ENCODE data around the gene DDI1. TPM values are rescaled to one million over a fixed set of nuclear protein-coding genes. Genes with fewer than 3 reads are reported as not detected.

The DDI1 gene
- not detected for polyA plus RNA-seq (ENCODE audit: insufficient read length in 3 of 3)

DNA sequence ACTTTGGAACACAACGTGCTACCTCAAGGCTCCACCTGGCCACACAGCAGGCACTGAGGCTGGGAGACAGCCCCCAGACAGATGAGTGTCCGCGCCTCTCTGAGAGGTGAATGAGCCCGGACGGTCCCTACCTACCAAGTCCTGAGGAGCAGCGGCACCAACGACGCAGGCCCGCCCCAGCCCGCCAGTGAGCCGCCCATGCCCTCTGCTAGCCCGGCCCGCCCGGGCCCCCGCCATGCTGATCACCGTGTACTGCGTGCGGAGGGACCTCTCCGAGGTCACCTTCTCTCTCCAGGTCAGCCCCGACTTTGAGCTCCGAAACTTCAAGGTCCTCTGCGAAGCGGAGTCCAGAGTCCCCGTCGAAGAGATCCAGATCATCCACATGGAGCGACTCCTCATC, at the start of gene DDI1:
Gene DDI1 (plus strand): TSS at position 53 of the 400 bp plus-strand sequence. CDS start 183 bp downstream, at position 236.
- DNase-seq (ENCODE audit: low read depth in 3 of 3, low spot score in 2 of 3): no peak

DNA sequence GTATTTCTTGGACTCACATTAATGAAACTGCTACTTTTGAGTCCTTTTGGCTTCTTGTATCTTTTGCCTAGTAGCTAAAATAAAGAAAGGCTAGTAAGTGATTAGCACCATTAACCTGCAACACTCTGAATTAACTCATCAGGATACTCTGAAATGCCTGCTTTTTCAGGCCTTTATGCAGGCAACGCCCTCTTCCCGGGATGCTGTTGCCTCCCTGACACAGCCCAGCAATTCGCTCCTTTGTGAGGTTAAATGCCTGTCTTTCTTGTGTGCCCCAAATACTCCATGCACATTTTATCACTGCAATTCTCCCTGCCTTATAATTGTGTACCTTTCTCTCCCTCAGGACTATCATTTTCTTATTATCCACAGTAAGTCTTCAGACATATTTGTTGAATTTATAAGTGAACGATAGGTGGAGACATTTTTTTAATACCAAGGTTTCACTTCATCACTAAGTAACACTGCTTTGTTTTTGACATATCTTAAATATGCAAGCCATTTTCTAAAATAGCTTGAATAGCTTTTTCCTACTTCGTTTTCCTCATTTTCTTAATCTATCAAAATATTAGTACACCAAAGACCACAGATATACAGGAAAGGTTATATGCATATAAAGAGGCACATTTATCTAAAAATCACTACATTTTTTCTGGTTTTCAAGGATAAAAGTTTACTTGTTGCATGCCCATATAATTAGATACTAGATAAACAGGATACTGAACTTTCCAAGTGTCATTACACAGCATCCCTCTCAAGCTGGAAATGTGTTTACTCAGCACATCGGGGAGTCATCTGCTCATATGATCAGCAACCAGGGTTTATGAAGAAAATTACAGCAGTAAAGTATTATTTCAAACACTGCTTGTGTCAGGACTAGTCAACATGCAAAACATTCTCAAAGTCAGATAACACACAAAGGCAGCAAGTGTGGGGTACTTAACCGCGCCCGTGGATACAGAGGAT, 48.5 kb upstream of the DDI1 start:
- DNase-seq (ENCODE audit: low read depth in 3 of 3, low spot score in 2 of 3): no peak

GRCh38 chr11:103988595-103988969, 47.9 kb upstream of the DDI1 start:
- DNase-seq (ENCODE audit: low read depth in 3 of 3, low spot score in 2 of 3): no peak

GRCh38 chr11:103993507-103993906, 42.9 kb upstream of the DDI1 start:
- DNase-seq (ENCODE audit: low read depth in 3 of 3, low spot score in 2 of 3): no peak

- DNase-seq (ENCODE audit: low read depth in 3 of 3, low spot score in 2 of 3): no peak
Measured at GRCh38 chr11:103994094-103994493, 42.3 kb upstream of the DDI1 start.

DNA sequence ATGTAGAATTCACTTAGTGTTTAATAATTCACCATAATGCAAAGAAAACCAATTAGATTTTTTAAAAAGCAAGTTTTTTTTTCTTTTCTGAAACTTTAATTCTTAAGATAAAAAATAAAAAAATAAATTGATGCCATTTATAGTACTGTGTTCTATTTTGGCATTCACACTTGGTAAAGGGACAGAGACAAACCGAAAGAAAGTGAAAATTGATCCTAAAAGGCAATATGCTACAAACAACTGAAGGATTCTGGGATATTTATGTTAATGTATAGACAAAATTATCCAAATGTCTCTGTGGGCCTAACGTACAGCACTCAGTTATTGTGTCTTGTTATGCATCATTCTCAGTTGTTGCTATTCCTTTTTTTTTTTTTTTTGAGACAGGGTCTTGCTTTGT, 41.9 kb upstream of the DDI1 start:
- no peak for DNase-seq (ENCODE audit: low read depth in 3 of 3, low spot score in 2 of 3)

GRCh38 chr11:103995896-103996295, 40.5 kb upstream of the DDI1 start:
- no peak for DNase-seq (ENCODE audit: low read depth in 3 of 3, low spot score in 2 of 3)

DNA sequence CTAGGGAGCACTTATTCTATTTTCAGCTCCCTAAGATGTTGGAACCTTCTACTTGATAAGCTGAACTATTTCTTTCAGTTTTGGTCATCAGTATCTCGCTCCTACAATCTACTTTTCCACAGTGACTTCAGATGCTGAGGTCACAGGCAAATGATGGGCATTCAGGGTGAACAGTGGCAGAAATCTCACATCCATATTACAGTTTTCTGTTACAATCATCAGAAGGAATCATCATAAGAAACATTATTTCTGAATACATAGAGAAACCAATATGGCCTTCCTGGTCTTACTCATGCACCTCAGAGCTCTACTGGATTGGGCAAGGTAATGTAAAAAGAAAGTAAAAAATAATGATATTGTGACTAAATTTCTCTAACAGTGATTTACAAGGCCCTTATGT, 39.4 kb upstream of the DDI1 start:
- DNase-seq (ENCODE audit: low read depth in 3 of 3, low spot score in 2 of 3): no peak

DNA sequence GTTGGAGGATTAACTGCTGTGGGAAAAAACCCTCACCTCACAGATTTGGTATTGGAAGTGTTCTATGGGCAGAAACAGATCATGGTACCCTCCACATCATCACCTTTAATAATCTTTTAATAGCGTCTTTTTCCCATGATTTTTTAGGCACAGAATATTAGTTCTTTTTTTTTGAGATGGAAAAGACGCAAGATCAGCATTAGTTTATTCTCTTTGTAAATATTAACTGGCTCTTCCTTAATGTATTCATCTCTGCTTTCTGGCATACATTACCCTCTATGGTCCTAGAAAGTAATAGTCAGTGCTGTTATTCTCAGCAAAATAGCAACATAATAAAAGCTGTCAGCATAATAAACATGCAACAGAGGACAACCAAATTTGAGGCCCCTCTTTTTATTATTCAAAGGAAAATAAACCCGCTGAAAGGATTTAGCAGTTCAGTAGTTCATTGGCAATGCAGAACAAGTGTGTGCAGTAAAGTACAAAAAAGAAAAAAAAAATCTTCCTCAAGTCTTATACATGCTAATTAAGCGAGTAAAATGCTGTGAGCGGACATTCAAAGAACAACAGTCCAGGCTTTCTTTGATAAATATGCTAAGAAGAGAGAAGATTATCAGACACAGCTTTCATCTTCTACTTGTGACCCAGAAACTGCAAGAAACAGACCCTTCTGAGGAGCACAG, 37.5 kb upstream of the DDI1 start:
- DNase-seq (ENCODE audit: low read depth in 3 of 3, low spot score in 2 of 3): no peak

DNA sequence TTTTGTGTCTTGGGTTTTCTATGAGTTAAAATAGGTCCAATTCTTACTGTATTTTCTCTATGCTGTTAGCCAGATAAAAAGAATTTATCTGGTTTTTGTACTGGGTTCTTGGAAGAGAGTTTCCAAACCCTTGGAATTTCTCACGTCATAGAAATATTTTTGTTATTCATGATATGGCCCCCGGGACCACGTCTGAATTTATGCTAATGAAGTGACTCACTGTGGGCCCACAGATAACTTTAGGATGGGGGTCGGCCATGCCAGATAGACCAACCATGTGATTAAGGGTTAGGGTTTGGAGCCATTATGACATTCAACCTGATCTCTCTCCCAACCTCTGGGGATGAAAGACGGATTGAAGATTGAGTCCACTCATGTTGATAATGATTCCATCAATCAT, 35.6 kb upstream of the DDI1 start:
- DNase-seq (ENCODE audit: low read depth in 3 of 3, low spot score in 2 of 3): no peak

- DNase-seq (ENCODE audit: low read depth in 3 of 3, low spot score in 2 of 3): no peak
Measured at GRCh38 chr11:104001561-104002056, 34.8 kb upstream of the DDI1 start.

GRCh38 chr11:104003491-104003890, 32.9 kb upstream of the DDI1 start:
- no peak for DNase-seq (ENCODE audit: low read depth in 3 of 3, low spot score in 2 of 3)

- DNase-seq (ENCODE audit: low read depth in 3 of 3, low spot score in 2 of 3): no peak
Measured at GRCh38 chr11:104005234-104005855, 31.1 kb upstream of the DDI1 start.

GRCh38 chr11:104009744-104010143, 26.7 kb upstream of the DDI1 start:
- no peak for DNase-seq (ENCODE audit: low read depth in 3 of 3, low spot score in 2 of 3)

DNA sequence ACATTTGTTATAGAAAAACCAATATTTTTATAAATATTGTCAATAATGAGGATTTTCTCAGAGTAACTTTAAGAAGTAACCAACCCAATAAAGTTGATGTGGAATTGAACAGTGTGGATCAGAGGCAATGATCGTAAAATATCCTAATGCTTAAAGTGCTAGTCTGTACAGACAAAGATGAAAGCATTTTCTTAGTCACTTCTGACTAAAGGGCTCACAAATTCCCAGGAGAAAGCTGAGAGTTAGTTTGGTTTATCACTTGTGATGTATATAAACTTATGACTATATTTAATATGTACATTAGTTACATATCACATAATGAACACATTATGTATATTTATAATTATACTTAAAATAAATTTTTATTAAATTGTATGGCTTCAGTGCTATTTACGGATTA, 25.4 kb upstream of the DDI1 start:
- no peak for DNase-seq (ENCODE audit: low read depth in 3 of 3, low spot score in 2 of 3)

- DNase-seq (ENCODE audit: low read depth in 3 of 3, low spot score in 2 of 3): no peak
Measured at GRCh38 chr11:104015649-104016415, 20.6 kb upstream of the DDI1 start.

DNA sequence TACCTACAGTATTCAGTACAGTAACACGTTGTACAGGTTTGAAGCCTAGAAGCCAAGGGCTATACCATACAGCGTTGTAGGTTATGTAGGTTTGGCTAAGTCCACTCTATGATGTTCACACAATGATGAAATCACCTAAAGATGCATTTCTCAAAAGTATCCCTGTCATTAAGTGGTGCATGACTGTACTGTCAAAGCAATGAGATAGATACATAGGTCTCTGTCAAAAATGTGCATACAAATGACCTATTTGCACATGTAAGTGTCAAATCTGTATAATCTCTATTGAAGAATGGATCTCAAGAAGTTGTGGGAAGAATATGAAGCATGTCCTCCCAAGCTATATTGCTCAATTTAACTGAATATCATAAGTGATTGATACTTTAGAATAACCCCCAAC, 11.9 kb upstream of the DDI1 start:
- no peak for DNase-seq (ENCODE audit: low read depth in 3 of 3, low spot score in 2 of 3)

- no peak for DNase-seq (ENCODE audit: low read depth in 3 of 3, low spot score in 2 of 3)
Measured at GRCh38 chr11:104028476-104029263, 7.8 kb upstream of the DDI1 start.

GRCh38 chr11:104033134-104033533, 3.3 kb upstream of the DDI1 start:
- no peak for DNase-seq (ENCODE audit: low read depth in 3 of 3, low spot score in 2 of 3)

- DNase-seq (ENCODE audit: low read depth in 3 of 3, low spot score in 2 of 3): no peak
Measured at GRCh38 chr11:104033561-104033960, 2.9 kb upstream of the DDI1 start.

All from right renal cortex interstitium (tissue), 3 donors.